HepG2 (cell line): ENCODE results near the gene ARFGEF3. TPM values are rescaled to one million over a fixed set of nuclear protein-coding genes. Genes with fewer than 3 reads are reported as not detected.

Source experiments
- ATAC-seq: fragments of 200-7000 bp; cut with Tn5 transposase; 3 replicates; pipeline ENCODE4 v1.9.1; 2020; ENCODE audit warnings: mild to moderate bottlenecking, moderate library complexity
- BruUV-seq: library from RNA; stranded (reverse); fragments of 400-500 nt; replicated peaks from 2 replicates; lab custom pipeline; 2021; lab: Mats Ljungman, UMichigan
- CTCF ChIA-PET: fragments of 300-600 bp; formaldehyde crosslinking; extraction: SDS; loops from one replicate; lab custom pipeline; 2021; ENCODE audit warnings: low total read pairs, inconsistent platforms, low intra/inter-chr PET ratio; lab: Yijun Ruan, JAX
- POLR2A ChIA-PET: fragments of 350-600 bp; sonication (Branson Sonifier 250); formaldehyde crosslinking; loops from one replicate; lab custom pipeline; 2020; ENCODE audit warnings: antibody characterized with exemption, inconsistent platforms; lab: Yijun Ruan, JAX
- DNase-seq: peaks from one replicate; pipeline ENCODE4 v3.0.0-alpha.2; 2015; ENCODE audit warnings: low spot score
- FAIRE-seq: peaks from 3 replicates; lab custom pipeline; 2011; peaks lifted over from hg19 to GRCh38; lab: Jason Lieb, UNC
- H2AFZ ChIP-seq: one replicate; pipeline ENCODE4 v1.6.1; 2011; ENCODE audit warnings: low read length, inconsistent platforms
- H3K27ac ChIP-seq: fragments of 300-600 bp; 3 replicates; pipeline ENCODE4 v1.8.0; 2011; ENCODE audit warnings: mixed run types, mild to moderate bottlenecking, mixed read lengths, low read length, inconsistent platforms; ENCODE audit not compliant: insufficient read depth; ENCODE audit errors: extremely low read length
- H3K27me3 ChIP-seq, 2 experiments: fragments of 200-600 bp in 1 of 2; 2 replicates in 1 of 2; 3 replicates in 1 of 2; pipeline versions ENCODE4 v1.6.0 to v1.8.0; 2011; ENCODE audit warnings: low read length in 2 of 2, mild to moderate bottlenecking in 2 of 2, moderate library complexity in 2 of 2, inconsistent platforms in 1 of 2; ENCODE audit not compliant: insufficient read depth in 2 of 2, control insufficient read depth in 1 of 2
- H3K36me3 ChIP-seq, 2 experiments: fragments of 200-600 bp in 1 of 2; replicated peaks in 1 of 2; 2 replicates in 1 of 2; 3 replicates in 1 of 2; pipeline versions ENCODE4 v1.5.1 to v1.8.0; 2011; ENCODE audit warnings: low read length in 2 of 2, inconsistent platforms in 1 of 2; ENCODE audit not compliant: insufficient read depth in 2 of 2, control insufficient read depth in 1 of 2
- H3K4me1 ChIP-seq: 2 replicates; pipeline ENCODE4 v1.5.1; 2012; ENCODE audit warnings: low read length, inconsistent platforms; ENCODE audit not compliant: insufficient read depth
- H3K4me2 ChIP-seq: 2 replicates; pipeline ENCODE4 v1.6.0; 2011; ENCODE audit warnings: low read depth, low read length, inconsistent platforms
- H3K4me3 ChIP-seq, 3 experiments: fragments of 200-600 bp in 1 of 3; sonication (generic), shearing (Covaris generic) in 1 of 3; replicated peaks in 1 of 3; 2 replicates each; pipeline ENCODE4 v1.5.1; 2011 to 2016; ENCODE audit warnings: low read length in 3 of 3, inconsistent platforms in 2 of 3, low read depth in 2 of 3, mild to moderate bottlenecking in 2 of 3, control low read depth in 1 of 3, mixed read lengths in 1 of 3; ENCODE audit not compliant: insufficient read depth in 1 of 3
- H3K79me2 ChIP-seq: one replicate; pipeline ENCODE4 v1.6.1; 2011; ENCODE audit warnings: low read length, inconsistent platforms; ENCODE audit not compliant: insufficient read depth
- H3K9ac ChIP-seq: 2 replicates; pipeline ENCODE4 v1.6.0; 2011; ENCODE audit warnings: mild to moderate bottlenecking, low read depth, low read length, inconsistent platforms; ENCODE audit not compliant: insufficient read depth
- H3K9me3 ChIP-seq: 2 replicates; pipeline ENCODE4 v1.5.1; 2012; ENCODE audit warnings: mild to moderate bottlenecking, low read length
- H4K20me1 ChIP-seq: 2 replicates; pipeline ENCODE4 v1.6.0; 2011; ENCODE audit warnings: inconsistent platforms, mild to moderate bottlenecking, low read length, moderate library complexity; ENCODE audit not compliant: insufficient read depth
- KLF15 ChIP-seq: sonication (generic); formaldehyde crosslinking; IDR thresholded peaks from 2 replicates; pipeline ENCODE4 v1.8.1; 2023; ENCODE audit warnings: borderline replicate concordance, mild to moderate bottlenecking, inconsistent platforms, missing genetic modification reagents, mixed read lengths
- PAX8 ChIP-seq: sonication (generic); formaldehyde crosslinking; IDR thresholded peaks from 2 replicates; pipeline ENCODE4 v1.8.0; 2022; ENCODE audit warnings: mild to moderate bottlenecking, missing genetic modification reagents, borderline replicate concordance
- PPARG ChIP-seq: conservative IDR thresholded peaks from 2 replicates; pipeline ENCODE4 v1.6.1; 2016; ENCODE audit warnings: missing biosample characterization, missing genetic modification reagents
- ZFP90 ChIP-seq: sonication (generic); formaldehyde crosslinking; IDR thresholded peaks from 2 replicates; pipeline ENCODE4 v1.8.0; 2022; ENCODE audit warnings: missing genetic modification reagents, mild to moderate bottlenecking, inconsistent platforms, borderline replicate concordance
- ZNF570 ChIP-seq: sonication (generic); formaldehyde crosslinking; IDR thresholded peaks from 2 replicates; pipeline ENCODE4 v1.4.0; 2020; ENCODE audit warnings: mild to moderate bottlenecking, missing genetic modification reagents, borderline replicate concordance
- ZNF768 ChIP-seq: sonication (generic); formaldehyde crosslinking; IDR thresholded peaks from 2 replicates; pipeline ENCODE4 v1.4.0; 2020; ENCODE audit warnings: missing genetic modification reagents
- ZNF83 ChIP-seq: sonication (generic); formaldehyde crosslinking; IDR thresholded peaks from 2 replicates; pipeline ENCODE4 v1.4.0; 2020; ENCODE audit warnings: missing genetic modification reagents, mild to moderate bottlenecking, borderline replicate concordance
- WGBS: methylation state at CpG from one replicate; pipeline ENCODE4 v1.1.6; 2017; ENCODE audit warnings: low lambda C conversion rate; 5-methylcytosine and 5-hydroxymethylcytosine counted together
- in situ Hi-C: cut with HindIII; loops from 2 replicates; pipeline ENCODE4 v1.10.0; 2017; ENCODE audit warnings: low pct_unique_long_range_greater_than_20kb; ENCODE audit not compliant: extremely low pct_ligation_motif_present
- intact Hi-C: fragments of 100-400 bp; cut with micrococcal nuclease; formaldehyde crosslinking; loops from one replicate; pipeline ENCODE4 v1.10.0; 2022; ENCODE audit not compliant: unreplicated experiment
- polyA plus RNA-seq, 8 experiments: library from polyadenylated mRNA; depleted of rRNA in 3 of 8; stranded (reverse) in 7 of 8; unstranded in 1 of 8; fragments of >200 nt; fragmentation: Illumina TruSeq in 4 of 8; extraction: Trizol in 4 of 8; gene quantifications; 2 replicates each; pipeline versions ENCODE4 v1.2.1 to v1.2.3, GENCODE V29; 2011 to 2016; ENCODE audit warnings: low read depth in 4 of 8, missing spikeins in 1 of 8, mixed read lengths in 1 of 8; ENCODE audit not compliant: insufficient read depth in 1 of 8
- total RNA-seq, 5 experiments: library from RNA; depleted of rRNA; stranded (reverse); fragments of >200 nt; fragmentation: Illumina TruSeq; extraction: Trizol; gene quantifications; 2 replicates each; pipeline ENCODE4 v1.2.3, GENCODE V29; 2016; ENCODE audit warnings: low read depth in 1 of 5
- TF ChIP-seq, protein P1 (sequence below): sonication (generic); formaldehyde crosslinking; IDR thresholded peaks from 2 replicates; pipeline ENCODE4 v1.8.1; 2022; ENCODE audit warnings: low read depth, mild to moderate bottlenecking, missing genetic modification reagents
- TF ChIP-seq, protein P2 (sequence below): sonication (generic); formaldehyde crosslinking; IDR thresholded peaks from 2 replicates; pipeline ENCODE4 v1.4.0; 2020; ENCODE audit warnings: mild to moderate bottlenecking, missing genetic modification reagents
- TF ChIP-seq, protein P3 (sequence below): sonication (generic); formaldehyde crosslinking; IDR thresholded peaks from 2 replicates; pipeline ENCODE4 v1.8.0; 2022; ENCODE audit warnings: low read depth, missing genetic modification reagents
- TF ChIP-seq, protein P4 (sequence below), 2 experiments: sonication (generic) in 1 of 2; formaldehyde crosslinking in 1 of 2; IDR thresholded peaks; 2 replicates each; pipeline versions ENCODE4 v1.5.1 to v1.6.1; 2011 to 2020; ENCODE audit warnings: borderline replicate concordance in 1 of 2, low read depth in 1 of 2, low read length in 1 of 2, mild to moderate bottlenecking in 1 of 2, missing genetic modification reagents in 1 of 2, moderate library complexity in 1 of 2
- TF ChIP-seq, protein P5 (sequence below): sonication (generic); formaldehyde crosslinking; IDR thresholded peaks from 2 replicates; pipeline ENCODE4 v1.4.0; 2020; ENCODE audit warnings: missing genetic modification reagents

ARFGEF3 gene
- total and polyA plus RNA-seq, 2 of the 13 experiments (the other 11 are each of a cell fraction or from before 2014, with no cell fraction given) = 0.60 to 2.6 TPM

DNA sequence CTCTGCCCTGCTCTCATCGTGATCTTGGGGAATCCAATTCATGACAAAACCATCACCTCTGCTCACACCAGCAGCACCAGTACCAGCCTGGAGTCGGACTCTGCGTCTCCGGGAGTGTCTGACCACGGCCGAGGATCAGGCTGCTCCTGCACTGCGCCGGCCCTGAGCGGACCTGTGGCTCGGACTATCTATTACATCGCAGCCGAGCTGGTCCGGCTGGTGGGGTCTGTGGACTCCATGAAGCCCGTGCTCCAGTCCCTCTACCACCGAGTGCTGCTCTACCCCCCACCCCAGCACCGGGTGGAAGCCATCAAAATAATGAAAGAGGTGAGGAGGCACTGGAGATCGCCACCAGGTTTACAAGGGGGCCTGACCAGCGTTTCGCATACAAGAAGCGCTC lies 93.7 kb downstream of the ARFGEF3 start:
- no peak overlapping the region for H3K27ac ChIP-seq
- H3K4me2 ChIP-seq = no peak overlapping the region
- H3K36me3 ChIP-seq = no peaks in the 10 kb centered on the region
- no peaks in the 10 kb centered on the region for H3K9me3 ChIP-seq
- H2AFZ ChIP-seq = no peak overlapping the region
- ChIA-PET POLR2A (no interaction called here), CTCF (no interaction called here)
- no TSS peak for BruUV-seq
- whole genome bisulfite sequencing = 88% methylated on average over 20 of the region's 20 CpGs
- peaks cover 45% of the 10 kb centered on the region for H3K4me1 ChIP-seq
- no peaks in the 10 kb centered on the region for H4K20me1 ChIP-seq
- in situ Hi-C loops = no loop called here
- FAIRE-seq (no peak), ATAC-seq (no peak), DNase-seq (no peak)
- no peaks in the 10 kb centered on the region for H3K27me3 ChIP-seq
- H3K4me3 ChIP-seq = no peak overlapping the region
- H3K79me2 ChIP-seq = no peaks in the 10 kb centered on the region
- TF ChIP-seq ZNF83 (CRISPR knock-in tag) (no peak), ZNF570 (CRISPR knock-in tag) (no peak), ZNF768 (CRISPR knock-in tag) (no peak), KLF15 (CRISPR knock-in tag) (no peak), ZFP90 (no peak), PPARG (CRISPR knock-in tag) (no peak), PAX8 (CRISPR knock-in tag) (no peak)
- TF ChIP-seq, protein P1, sequence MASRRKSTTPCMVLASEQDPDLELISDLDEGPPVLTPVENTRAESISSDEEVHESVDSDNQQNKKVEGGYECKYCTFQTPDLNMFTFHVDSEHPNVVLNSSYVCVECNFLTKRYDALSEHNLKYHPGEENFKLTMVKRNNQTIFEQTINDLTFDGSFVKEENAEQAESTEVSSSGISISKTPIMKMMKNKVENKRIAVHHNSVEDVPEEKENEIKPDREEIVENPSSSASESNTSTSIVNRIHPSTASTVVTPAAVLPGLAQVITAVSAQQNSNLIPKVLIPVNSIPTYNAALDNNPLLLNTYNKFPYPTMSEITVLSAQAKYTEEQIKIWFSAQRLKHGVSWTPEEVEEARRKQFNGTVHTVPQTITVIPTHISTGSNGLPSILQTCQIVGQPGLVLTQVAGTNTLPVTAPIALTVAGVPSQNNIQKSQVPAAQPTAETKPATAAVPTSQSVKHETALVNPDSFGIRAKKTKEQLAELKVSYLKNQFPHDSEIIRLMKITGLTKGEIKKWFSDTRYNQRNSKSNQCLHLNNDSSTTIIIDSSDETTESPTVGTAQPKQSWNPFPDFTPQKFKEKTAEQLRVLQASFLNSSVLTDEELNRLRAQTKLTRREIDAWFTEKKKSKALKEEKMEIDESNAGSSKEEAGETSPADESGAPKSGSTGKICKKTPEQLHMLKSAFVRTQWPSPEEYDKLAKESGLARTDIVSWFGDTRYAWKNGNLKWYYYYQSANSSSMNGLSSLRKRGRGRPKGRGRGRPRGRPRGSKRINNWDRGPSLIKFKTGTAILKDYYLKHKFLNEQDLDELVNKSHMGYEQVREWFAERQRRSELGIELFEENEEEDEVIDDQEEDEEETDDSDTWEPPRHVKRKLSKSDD = no peak
- TF ChIP-seq, protein P2, sequence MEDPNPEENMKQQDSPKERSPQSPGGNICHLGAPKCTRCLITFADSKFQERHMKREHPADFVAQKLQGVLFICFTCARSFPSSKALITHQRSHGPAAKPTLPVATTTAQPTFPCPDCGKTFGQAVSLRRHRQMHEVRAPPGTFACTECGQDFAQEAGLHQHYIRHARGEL (CRISPR knock-in tag) = no peak
- TF ChIP-seq, protein P3, sequence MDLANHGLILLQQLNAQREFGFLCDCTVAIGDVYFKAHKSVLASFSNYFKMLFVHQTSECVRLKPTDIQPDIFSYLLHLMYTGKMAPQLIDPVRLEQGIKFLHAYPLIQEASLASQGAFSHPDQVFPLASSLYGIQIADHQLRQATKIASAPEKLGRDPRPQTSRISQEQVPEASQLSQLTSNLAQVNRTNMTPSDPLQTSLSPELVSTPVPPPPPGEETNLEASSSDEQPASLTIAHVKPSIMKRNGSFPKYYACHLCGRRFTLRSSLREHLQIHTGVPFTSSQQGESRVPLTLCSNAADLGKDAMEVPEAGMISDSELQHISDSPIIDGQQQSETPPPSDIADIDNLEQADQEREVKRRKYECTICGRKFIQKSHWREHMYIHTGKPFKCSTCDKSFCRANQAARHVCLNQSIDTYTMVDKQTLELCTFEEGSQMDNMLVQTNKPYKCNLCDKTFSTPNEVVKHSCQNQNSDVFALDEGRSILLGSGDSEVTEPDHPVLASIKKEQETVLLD = no peak
- TF ChIP-seq, protein P4, sequence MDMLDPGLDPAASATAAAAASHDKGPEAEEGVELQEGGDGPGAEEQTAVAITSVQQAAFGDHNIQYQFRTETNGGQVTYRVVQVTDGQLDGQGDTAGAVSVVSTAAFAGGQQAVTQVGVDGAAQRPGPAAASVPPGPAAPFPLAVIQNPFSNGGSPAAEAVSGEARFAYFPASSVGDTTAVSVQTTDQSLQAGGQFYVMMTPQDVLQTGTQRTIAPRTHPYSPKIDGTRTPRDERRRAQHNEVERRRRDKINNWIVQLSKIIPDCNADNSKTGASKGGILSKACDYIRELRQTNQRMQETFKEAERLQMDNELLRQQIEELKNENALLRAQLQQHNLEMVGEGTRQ (IDR thresholded peaks at IDR 0.05; ENCODE audit: low read depth, low read length) = no peak
- TF ChIP-seq, protein P4 (CRISPR knock-in tag; IDR thresholded peaks at IDR 0.05; ENCODE audit: borderline replicate concordance) = no peak
- TF ChIP-seq, protein P5, sequence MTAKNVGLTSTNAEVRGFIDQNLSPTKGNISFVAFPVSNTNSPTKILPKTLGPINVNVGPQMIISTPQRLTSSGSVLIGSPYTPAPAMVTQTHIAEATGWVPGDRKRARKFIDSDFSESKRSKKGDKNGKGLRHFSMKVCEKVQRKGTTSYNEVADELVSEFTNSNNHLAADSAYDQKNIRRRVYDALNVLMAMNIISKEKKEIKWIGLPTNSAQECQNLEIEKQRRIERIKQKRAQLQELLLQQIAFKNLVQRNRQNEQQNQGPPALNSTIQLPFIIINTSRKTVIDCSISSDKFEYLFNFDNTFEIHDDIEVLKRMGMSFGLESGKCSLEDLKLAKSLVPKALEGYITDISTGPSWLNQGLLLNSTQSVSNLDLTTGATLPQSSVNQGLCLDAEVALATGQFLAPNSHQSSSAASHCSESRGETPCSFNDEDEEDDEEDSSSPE (CRISPR knock-in tag) = no peak
- H3K9ac ChIP-seq = no peak overlapping the region
- intact Hi-C loops = no loop called here
